ENCODE results near the gene LIPM.

- TF ChIP-seq POLR2AphosphoS5 (IDR thresholded peaks at IDR 0.05; ENCODE audit: low read depth, low read length): no peak
- TF ChIP-seq TAF1 (IDR thresholded peaks at IDR 0.05; ENCODE audit: borderline replicate concordance, low read depth, low read length): no peak
- TF ChIP-seq POLR2A (IDR thresholded peaks at IDR 0.05; ENCODE audit: low read depth, low read length): no peak
Observed at GRCh38 chr10:88831709-88832108, 29.2 kb downstream of the LIPM start.
